NCI-H510A (cell line): ENCODE data around the gene ZNF14.
"Not testable (repeated sequence)": the region's sequence is repeated elsewhere in the genome, so short reads cannot be mapped to it uniquely, and the experiment has no call there.

Source experiments
- DNase-seq: peaks from one replicate; lab custom pipeline; 2025; lab: John Stamatoyannopoulos, UW

ZNF14 gene

GRCh38 chr19:19746286-19747213, 13.6 kb upstream of the ZNF14 start:
- no peak for DNase-seq

DNA sequence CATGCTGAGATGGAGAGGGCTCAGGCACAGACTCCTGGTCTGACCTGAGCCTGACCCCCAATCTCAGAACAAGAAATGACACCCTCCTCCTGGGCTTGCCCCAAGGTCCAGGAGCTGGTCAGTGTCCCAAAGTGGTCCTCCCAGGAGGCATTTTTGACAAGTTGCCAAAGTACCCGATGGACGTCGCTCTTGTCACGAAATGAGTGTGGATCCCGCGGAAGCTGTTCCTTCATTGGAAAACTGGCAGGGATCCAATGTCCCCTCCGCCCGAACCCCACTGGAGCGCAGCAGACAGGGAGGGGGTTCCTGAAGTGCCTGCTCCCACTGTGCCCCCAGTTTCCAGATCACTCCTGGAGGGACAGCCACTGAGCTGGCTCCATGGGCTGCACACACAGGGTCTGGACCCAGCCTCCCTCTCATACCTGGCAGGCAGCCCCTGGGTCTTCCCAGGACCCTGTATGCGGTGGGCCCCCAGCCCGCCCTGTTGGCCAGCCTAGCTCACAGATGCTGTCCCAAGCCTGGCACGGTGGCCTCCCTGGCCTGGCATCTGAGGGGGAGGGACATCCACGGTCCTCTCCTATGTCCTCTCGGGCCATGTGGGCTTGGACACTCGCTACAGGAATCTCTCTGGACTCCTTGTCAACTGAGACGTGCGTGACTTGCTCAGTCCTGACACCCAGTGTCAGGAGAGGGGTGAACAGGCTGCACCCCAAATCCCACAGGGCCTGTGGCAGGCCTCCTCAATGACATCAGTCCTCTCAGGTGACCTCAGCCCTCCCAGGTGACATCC, 12.8 kb upstream of the ZNF14 start:
- DNase-seq = no peak

DNA sequence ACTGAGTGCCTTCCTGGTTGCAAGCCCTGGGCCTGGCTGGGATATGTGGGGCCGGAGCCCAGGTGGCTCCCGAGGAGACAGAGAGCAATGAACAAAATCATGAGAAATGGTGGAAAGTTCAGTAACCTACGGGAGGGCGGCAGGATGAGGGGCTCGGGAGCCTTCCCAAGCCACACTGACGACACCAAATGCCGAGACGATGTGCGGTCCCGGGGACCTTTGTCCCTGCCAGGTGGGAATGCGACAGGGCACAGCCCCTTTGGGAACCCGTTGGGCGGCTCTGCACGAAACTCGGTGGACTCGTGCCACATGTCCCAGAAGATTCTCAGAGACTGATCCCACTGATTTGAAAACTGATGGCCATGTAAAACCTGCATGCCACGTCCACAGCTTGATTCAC, 11.7 kb upstream of the ZNF14 start:
- DNase-seq = no peak

DNA sequence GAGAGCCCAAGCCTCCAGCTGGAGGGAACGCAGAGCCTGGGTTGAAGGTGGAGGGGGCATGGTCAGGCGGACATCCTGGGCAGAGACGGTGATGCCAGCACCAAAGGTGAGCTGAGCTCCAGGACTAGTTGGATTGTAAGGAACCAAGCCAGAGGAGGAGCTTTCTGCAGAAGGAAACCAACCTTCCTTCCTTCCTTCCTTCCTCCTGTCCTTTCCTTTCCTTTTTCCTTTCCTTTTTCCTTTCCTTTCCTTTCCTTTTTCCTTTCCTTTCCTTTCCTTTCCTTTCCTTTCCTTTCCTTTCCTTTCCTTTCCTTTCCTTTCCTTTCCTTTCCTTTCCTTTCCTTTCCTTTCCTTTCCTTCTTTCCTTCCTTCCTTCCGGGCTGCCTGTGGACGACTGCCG, 11.0 kb upstream of the ZNF14 start:
- DNase-seq = not testable (repeated sequence)

DNA sequence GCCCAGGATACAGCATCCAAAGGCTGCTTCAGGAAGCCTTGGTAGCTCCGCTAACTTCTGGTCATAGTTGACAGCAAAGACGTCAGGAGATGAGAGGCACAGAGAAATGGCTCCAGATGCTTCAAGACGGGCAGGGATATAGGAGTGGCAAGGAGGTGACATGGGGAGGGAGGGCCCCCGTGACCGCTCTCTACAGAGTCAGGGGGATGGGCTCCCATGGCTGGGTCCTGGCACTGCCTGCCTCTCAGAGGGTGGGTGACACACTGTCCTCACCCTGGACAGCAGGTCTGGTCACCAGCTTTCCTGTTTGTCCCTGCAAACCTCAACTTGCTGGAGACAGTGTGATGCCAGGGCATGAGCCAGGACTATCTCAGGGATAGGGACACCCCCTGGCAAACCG, 10.3 kb upstream of the ZNF14 start:
- DNase-seq = no peak

DNA sequence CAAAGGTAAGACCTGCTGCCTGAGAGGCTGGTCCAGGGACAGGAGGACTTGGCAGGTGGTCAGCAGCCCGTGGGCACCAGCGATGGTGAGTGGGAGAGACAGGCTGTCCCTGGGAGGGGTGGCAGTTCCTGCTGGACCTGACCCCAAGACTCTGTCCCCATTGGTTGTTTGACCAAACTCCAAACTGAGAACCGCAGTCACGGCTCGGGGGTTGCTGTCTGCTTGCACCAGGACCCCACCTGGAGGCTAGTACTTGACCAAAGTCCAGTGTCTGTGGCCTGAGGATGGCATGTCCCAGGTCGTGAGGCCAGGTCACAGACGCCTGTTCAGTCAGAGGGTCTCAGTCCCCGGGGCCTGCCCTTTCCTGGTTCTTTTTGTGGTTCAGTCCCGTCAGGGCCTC, 9.9 kb upstream of the ZNF14 start:
- DNase-seq = no peak

- no peak for DNase-seq
Observed at GRCh38 chr19:19741184-19741583, 8.3 kb upstream of the ZNF14 start.

DNA sequence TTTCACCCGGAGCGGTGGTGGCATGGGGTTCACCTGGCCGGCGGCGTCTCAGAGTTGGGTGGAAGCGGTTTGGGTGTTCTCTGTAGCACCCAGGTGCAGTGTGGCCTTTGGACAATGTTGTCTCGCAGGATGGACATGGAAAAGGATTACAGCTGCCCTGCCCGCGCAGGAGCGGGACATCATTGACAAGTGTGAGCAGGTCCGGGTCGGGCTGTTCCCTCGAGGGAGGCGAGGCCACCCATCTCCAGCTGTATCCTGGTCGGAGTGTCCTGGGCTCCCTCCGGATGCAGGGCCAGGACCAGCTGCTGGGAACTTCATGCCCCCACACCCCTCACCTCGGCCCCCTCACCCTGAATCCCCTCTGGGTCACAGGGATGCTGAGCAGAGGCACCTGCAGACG, 7.8 kb upstream of the ZNF14 start:
- DNase-seq = no peak

- DNase-seq = no peak
Observed at GRCh38 chr19:19738564-19738963, 5.7 kb upstream of the ZNF14 start.

DNA sequence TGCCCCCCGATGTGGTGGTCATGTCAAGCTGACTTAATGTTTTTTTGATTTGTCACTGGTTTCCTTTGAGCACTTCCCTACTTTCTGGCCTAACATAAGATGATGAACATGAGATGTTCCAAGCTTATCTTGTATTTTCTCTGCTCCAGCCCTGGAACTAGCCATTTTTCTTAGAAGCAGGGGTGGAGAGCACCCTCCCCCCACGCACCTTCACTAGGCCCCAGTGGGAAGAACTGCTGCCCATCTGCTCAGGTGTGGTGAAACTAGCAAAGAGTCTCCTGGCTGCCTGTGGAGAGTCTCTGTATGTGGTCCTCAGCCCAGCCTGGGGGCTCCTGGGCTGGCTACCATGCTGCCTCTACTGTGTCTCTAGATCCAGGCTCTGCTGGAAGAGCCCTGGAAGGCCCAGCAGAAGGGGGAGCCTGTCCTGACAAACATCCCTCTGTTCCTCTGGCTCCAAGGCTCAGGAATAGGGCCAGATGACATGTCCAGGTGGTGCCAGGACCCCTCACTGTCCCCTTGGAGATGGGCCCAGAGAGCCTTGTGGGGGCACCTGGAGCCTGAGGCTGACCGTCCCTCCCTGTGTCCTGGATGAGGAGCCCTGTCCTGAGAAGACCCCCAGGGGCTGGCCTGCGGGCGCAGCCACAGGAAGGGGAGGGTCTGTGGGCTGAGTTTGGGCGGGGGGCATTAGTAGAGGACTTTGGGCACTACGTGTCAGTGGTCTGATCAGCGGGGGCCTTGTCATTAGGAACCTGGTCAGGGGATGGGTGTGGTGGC, 4.8 kb upstream of the ZNF14 start:
- no peak for DNase-seq

GRCh38 chr19:19721896-19722295, 11.0 kb downstream of the ZNF14 start:
- DNase-seq = no peak

DNA sequence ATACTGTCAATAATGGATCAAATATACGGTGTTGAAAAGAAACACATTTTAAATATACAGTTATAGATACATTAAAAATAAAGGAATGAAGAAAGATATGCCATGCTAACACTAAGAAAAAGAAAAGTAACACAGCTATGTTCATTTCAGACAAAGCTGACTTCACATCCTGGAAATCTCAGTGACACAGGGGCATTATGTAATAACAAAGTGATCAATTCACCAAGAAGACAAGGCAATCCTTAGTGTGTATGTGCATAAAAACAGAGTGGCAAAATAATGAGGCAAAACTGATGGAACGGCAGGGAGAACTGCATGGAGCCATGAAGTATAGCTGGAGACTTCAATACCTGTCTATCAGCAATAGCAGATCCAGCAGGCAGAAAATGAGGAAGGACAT, 13.1 kb downstream of the ZNF14 start:
- DNase-seq = no peak

DNA sequence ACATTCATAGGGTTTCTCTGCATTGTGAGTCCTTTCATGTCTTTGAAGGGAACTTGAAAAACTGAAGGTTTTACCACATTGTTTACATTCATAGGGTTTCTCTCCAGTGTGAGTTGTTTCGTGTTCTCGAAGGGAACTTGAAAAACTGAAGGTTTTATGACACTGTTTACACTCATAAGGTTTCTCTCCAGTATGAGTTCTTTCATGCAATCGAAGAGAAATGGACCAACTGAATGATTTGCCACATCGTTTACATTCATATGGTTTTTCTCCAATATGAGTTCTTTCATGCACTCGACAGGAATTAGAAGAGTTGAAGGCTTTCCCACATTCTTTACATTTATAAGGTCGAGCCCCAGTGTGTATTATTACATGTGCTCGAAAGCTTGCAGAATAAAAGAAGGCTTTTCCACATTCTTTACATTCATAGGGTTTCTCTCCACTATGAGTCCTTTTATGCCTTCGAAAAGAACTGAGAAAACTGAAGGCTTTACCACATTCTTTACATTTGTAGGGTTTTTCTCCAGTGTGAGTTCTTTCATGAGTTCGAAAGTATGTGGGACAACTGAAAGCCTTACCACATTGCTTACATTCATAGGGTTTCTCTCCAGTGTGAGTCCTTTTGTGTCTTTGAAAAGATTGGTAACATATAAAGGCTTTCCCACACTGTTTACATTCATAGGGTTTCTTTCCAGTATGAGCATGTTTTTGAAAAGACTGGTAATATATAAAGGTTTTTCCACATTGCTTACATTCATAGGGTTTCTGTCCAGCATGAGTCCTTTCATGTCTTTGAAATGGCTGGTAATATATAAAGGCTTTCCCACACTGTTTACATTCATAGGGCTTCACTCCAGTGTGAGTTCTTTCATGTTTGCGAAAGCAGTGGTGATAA, 20.7 kb downstream of the ZNF14 start:
- no peak for DNase-seq

GRCh38 chr19:19711306-19711933, 21.5 kb downstream of the ZNF14 start:
- no peak for DNase-seq

DNA sequence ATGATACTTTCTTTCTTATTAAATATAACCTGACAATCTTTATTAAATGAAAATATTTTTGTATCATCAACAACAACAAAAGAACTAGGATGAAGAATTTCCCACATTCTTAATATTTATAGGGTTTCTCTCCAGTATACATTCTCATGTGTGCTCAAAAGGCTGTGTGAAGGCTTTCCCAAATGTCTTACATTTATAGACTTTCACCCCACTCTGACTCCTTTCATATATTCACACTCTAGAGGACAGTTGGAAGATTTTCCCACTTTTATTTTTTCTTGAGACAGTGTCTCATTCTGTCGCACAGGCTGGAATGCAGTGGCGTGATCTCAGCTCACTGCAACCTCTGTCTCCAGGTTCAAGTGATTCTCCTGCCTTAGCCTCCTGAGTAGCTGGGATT, 22.4 kb downstream of the ZNF14 start:
- no peak for DNase-seq

DNA sequence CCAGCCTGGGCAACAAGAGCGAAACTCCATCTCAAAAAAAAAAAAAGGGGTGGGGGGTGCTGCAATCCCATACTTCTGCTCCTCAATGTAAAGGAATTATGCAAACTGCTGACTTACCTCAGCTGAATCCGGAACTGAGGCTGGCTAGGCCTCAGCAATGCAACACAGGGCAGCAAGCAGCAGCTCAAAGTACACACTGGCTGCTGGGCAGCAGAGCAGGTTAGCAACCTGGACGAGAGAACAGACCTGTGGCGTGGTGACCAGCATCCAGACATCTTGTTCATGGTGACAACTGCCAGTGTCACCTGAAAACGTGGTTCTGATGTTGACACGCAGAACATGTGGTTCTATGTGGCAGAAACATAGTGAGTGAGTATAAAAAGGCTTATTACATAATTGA, 28.1 kb downstream of the ZNF14 start:
- no peak for DNase-seq

DNA sequence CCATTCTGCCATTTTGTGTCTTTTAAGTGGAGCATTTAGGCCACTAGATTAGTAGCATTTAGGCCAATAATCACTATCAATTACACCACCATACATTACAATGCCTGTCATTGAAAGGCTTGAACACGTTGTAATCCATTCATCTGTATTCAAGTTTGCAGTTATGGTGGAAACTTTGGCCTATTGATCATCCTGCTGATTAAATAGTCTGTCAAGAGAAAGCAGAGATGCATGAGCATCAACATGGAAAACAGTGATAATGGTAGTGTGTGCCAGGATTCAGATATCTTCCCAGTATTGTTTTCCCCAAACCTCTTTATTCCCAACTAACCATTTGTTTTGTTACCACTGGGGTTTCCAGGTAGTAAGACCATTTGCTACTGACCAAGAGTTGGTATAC, 32.4 kb downstream of the ZNF14 start:
- not testable (repeated sequence) for DNase-seq

GRCh38 chr19:19697589-19697988, 35.3 kb downstream of the ZNF14 start:
- no peak for DNase-seq

DNA sequence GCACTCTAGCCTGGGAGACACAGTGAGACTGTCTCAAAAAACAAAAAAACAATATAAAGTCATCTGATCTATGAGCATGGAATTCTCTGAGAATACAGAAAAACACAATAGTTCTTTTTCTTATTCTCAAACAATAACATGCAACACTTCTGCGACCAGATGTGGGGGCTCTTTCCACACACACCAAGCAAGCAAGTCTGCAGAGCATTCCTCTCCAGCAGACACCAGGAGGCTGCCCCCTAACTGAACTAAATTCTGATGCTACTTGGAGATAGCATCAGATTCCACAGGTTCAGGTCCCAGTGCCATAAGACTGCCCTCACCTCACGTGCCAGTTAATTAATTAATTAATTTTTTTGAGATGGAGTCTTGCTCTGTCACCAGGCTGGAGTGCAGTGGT, 36.5 kb downstream of the ZNF14 start:
- no peak for DNase-seq

- no peak for DNase-seq
Observed at GRCh38 chr19:19691683-19692082, 41.2 kb downstream of the ZNF14 start.

- DNase-seq = not testable (repeated sequence)
Observed at GRCh38 chr19:19689023-19689422, 43.9 kb downstream of the ZNF14 start.
